Gastrocnemius medialis (tissue), 4 donors: ENCODE results near the gene LAMB1. TPM values are rescaled to one million over a fixed set of nuclear protein-coding genes. Genes with fewer than 3 reads are reported as not detected.

Experiments used
- ATAC-seq, 2 donors: fragments of 150-250 bp; one replicate each; pipeline ENCODE4 v1.9.1; 2016
- DNase-seq, 2 donors: peaks; one replicate each; pipeline ENCODE4 v3.0.0-alpha.2; 2019
- H3K27ac ChIP-seq, 4 donors: fragments of 200-600 bp; sonication (generic); 1 replicate in 1 of 4; 2 replicates in 3 of 4; pipeline ENCODE4 v1.5.1; 2016 to 2018; ENCODE audit warnings: mild to moderate bottlenecking in 2 of 4, moderate library complexity in 1 of 4
- H3K27me3 ChIP-seq, 3 donors: fragments of 200-600 bp; sonication (generic) in 2 of 3; 1 replicate in 1 of 3; 2 replicates in 2 of 3; pipeline versions ENCODE4 v1.5.1 to v1.6.0; 2016 to 2019; ENCODE audit warnings: mild to moderate bottlenecking in 1 of 3, moderate library complexity in 1 of 3
- H3K36me3 ChIP-seq, 2 donors: fragments of 200-600 bp; sonication (generic) in 1 of 2; one replicate each; pipeline ENCODE4 v1.5.1; 2017 to 2018
- H3K4me1 ChIP-seq, 2 donors: fragments of 200-600 bp; sonication (generic) in 1 of 2; one replicate each; pipeline ENCODE4 v1.5.1; 2016 to 2017; ENCODE audit warnings: mild to moderate bottlenecking in 2 of 2
- H3K4me3 ChIP-seq, 4 donors: fragments of 200-600 bp; sonication (generic) in 3 of 4; 1 replicate in 1 of 4; 2 replicates in 3 of 4; pipeline ENCODE4 v1.5.1; 2016 to 2019; ENCODE audit warnings: mild to moderate bottlenecking in 2 of 4
- H3K9me3 ChIP-seq, 3 donors: fragments of 200-600 bp; sonication (generic) in 2 of 3; 1 replicate in 1 of 3; 2 replicates in 2 of 3; pipeline ENCODE4 v1.5.1; 2016 to 2019
- CTCF ChIP-seq, 5 experiments: fragments of 450-650 bp in 3 of 5; fragments of 200-600 bp in 2 of 5; sonication (generic) in 2 of 5; IDR thresholded peaks in 4 of 5; conservative IDR thresholded peaks in 1 of 5; 1 replicate in 4 of 5; 2 replicates in 1 of 5; pipeline ENCODE4 v1.5.1; 2016 to 2019; ENCODE audit warnings: antibody characterized with exemption in 5 of 5, mild to moderate bottlenecking in 3 of 5, moderate library complexity in 3 of 5
- POLR2A ChIP-seq, 2 donors: fragments of 450-650 bp; IDR thresholded peaks; one replicate each; pipeline ENCODE4 v1.6.1; 2017; ENCODE audit warnings: antibody characterized with exemption in 2 of 2, mild to moderate bottlenecking in 2 of 2, moderate library complexity in 2 of 2
- in situ Hi-C, 4 donors: fragments of 200-750 bp; cut with MboI; loops; one replicate each; pipeline versions ENCODE4 v1.15.0 to v1.8.0; 2017; ENCODE audit warnings: low sequenced_read_pairs in 4 of 4
- intact Hi-C: fragments of 100-400 bp; cut with DNase I; formaldehyde crosslinking; loops from one replicate; pipeline ENCODE4 v1.15.1; 2023; ENCODE audit warnings: low total_unique reads
- total RNA-seq, 4 donors: library from RNA; depleted of rRNA; stranded (reverse); fragments of >200 nt; gene quantifications; one replicate each; pipeline versions ENCODE4 v1.1.0 to v1.2.3, GENCODE V29; 2016

The LAMB1 gene
- total RNA-seq, 4 donors from 2014 or later, result 14.5 to 56.6 (median 29.8) TPM

GRCh38 chr7:107982042-107982840, 20.7 kb downstream of the LAMB1 start:
- ATAC-seq (no peak), DNase-seq (no peak)
- in situ Hi-C loops, result no loop called here
- Histone ChIP-seq H3K4me1 (no peaks in the 10 kb centered on the region), H3K27me3 (no peaks in the 10 kb centered on the region), H3K9me3 (no peaks in the 10 kb centered on the region), H3K4me3 (no peak overlapping the region), H3K36me3 (peaks cover 0 to 17% of the 10 kb centered on the region in 2 donors), H3K27ac (no peak overlapping the region)
- TF ChIP-seq CTCF (IDR thresholded peaks at IDR 0.05 in 4 of 5, conservative IDR thresholded peaks at IDR 0.05 in 1 of 5), result no peak
- no peak for TF ChIP-seq POLR2A (IDR thresholded peaks at IDR 0.05)
- intact Hi-C loops, result no loop called here

- no peak for TF ChIP-seq POLR2A (IDR thresholded peaks at IDR 0.05)
- no peak for TF ChIP-seq CTCF (IDR thresholded peaks at IDR 0.05 in 4 of 5, conservative IDR thresholded peaks at IDR 0.05 in 1 of 5)
- intact Hi-C loops, result no loop called here
These were observed 21.5 kb downstream of the LAMB1 start for GRCh38 chr7:107981466-107981865.

GRCh38 chr7:107980671-107981190, 22.2 kb downstream of the LAMB1 start:
- no peak overlapping the region for H3K27ac ChIP-seq
- ATAC-seq (no peak), DNase-seq (no peak)
- TF ChIP-seq CTCF (IDR thresholded peaks at IDR 0.05 in 4 of 5, conservative IDR thresholded peaks at IDR 0.05 in 1 of 5) (no peak), POLR2A (IDR thresholded peaks at IDR 0.05) (no peak)
- H3K4me1 ChIP-seq, result no peaks in the 10 kb centered on the region
- no peaks in the 10 kb centered on the region for H3K9me3 ChIP-seq
- no peaks in the 10 kb centered on the region for H3K27me3 ChIP-seq
- in situ Hi-C loops, result no loop called here
- intact Hi-C loops, result no loop called here
- no peak overlapping the region for H3K4me3 ChIP-seq
- peaks cover 0 to 9% of the 10 kb centered on the region in 2 donors for H3K36me3 ChIP-seq

More at GRCh38 chr7:107981466-107981865, 21.5 kb downstream of the LAMB1 start:
- in situ Hi-C loops, result no loop called here
- Histone ChIP-seq H3K27me3 (no peaks in the 10 kb centered on the region), H3K4me3 (no peak overlapping the region), H3K9me3 (no peaks in the 10 kb centered on the region), H3K27ac (no peak overlapping the region), H3K4me1 (no peaks in the 10 kb centered on the region), H3K36me3 (peaks cover 0 to 12% of the 10 kb centered on the region in 2 donors)
- ATAC-seq (no peak), DNase-seq (no peak)

GRCh38 chr7:107980171-107980570, 22.8 kb downstream of the LAMB1 start:
- Histone ChIP-seq H3K27me3 (no peaks in the 10 kb centered on the region), H3K4me1 (no peaks in the 10 kb centered on the region), H3K36me3 (peaks cover 0 to 9% of the 10 kb centered on the region in 2 donors), H3K27ac (no peak overlapping the region), H3K9me3 (no peaks in the 10 kb centered on the region), H3K4me3 (no peak overlapping the region)
- in situ Hi-C loops, result no loop called here
- no peak for TF ChIP-seq POLR2A (IDR thresholded peaks at IDR 0.05)
- ATAC-seq (no peak), DNase-seq (no peak)
- intact Hi-C loops, result no loop called here

- no peak for ATAC-seq
- no peak overlapping the region for H3K27ac ChIP-seq
- H3K9me3 ChIP-seq, result no peaks in the 10 kb centered on the region
- no peaks in the 10 kb centered on the region for H3K36me3 ChIP-seq
- no peaks in the 10 kb centered on the region for H3K27me3 ChIP-seq
- H3K4me3 ChIP-seq, result no peak overlapping the region
- no peak for DNase-seq
- TF ChIP-seq POLR2A (IDR thresholded peaks at IDR 0.05) (no peak), CTCF (IDR thresholded peaks at IDR 0.05 in 4 of 5, conservative IDR thresholded peaks at IDR 0.05 in 1 of 5) (no peak)
- intact Hi-C loops (loop anchor here (10.0 kb wide), 1 partner anchor 84 kb away; the partner anchor contains the start of gene DLD), in situ Hi-C loops (no loop called here)
- no peaks in the 10 kb centered on the region for H3K4me1 ChIP-seq
These were observed 24.0 kb downstream of the LAMB1 start for GRCh38 chr7:107978815-107979408.
